Measurements from ENCODE around the gene TSPEAR. TPM values are rescaled to one million over a fixed set of nuclear protein-coding genes. Genes with fewer than 3 reads are reported as not detected.
"Not testable (repeated sequence)": the region's sequence is repeated elsewhere in the genome, so short reads cannot be mapped to it uniquely, and the experiment has no call there.

The TSPEAR gene
- total RNA-seq, 1 donor from 2014 or later: not detected

- no peak for DNase-seq
These were observed 29.4 kb downstream of the TSPEAR start, which contains the start of gene KRTAP12-1 for GRCh38 chr21:44681861-44682579. TSS of gene KRTAP12-1 (minus strand) at chr21:44682163. CDS start at chr21:44682123, 40 bp downstream.

GRCh38 chr21:44681152-44681551, 30.2 kb downstream of the TSPEAR start:
- no peak for DNase-seq

- DNase-seq: no peak
These were observed 33.5 kb downstream of the TSPEAR start for GRCh38 chr21:44677881-44678280.

- no peak for DNase-seq
These were observed 39.5 kb downstream of the TSPEAR start for GRCh38 chr21:44671911-44672310.

- DNase-seq: no peak
These were observed 40.5 kb downstream of the TSPEAR start for GRCh38 chr21:44670642-44671432.

- no peak for DNase-seq
These were observed 43.8 kb downstream of the TSPEAR start for GRCh38 chr21:44667612-44668011.

GRCh38 chr21:44666401-44667320, 44.7 kb downstream of the TSPEAR start, which contains the start of gene KRTAP12-2:
TSS of gene KRTAP12-2 (minus strand) at chr21:44666927. CDS start at chr21:44666886, 41 bp downstream.
- DNase-seq: no peak

GRCh38 chr21:44664691-44665090, 46.7 kb downstream of the TSPEAR start:
- DNase-seq: no peak

- DNase-seq: not testable (repeated sequence)
These were observed 49.8 kb downstream of the TSPEAR start for GRCh38 chr21:44661567-44661966.

GRCh38 chr21:44658913-44659595, 52.3 kb downstream of the TSPEAR start:
- no peak for DNase-seq

GRCh38 chr21:44658541-44658910, 52.8 kb downstream of the TSPEAR start:
- DNase-seq: no peak

GRCh38 chr21:44657635-44658540, 53.5 kb downstream of the TSPEAR start, which contains the start of gene KRTAP12-3:
TSS of gene KRTAP12-3 (plus strand) at chr21:44657932. CDS start at chr21:44657980, 48 bp downstream.
- no peak for DNase-seq

- DNase-seq: no peak
These were observed 54.5 kb downstream of the TSPEAR start for GRCh38 chr21:44656868-44657267.

- no peak for DNase-seq
These were observed 56.7 kb downstream of the TSPEAR start, which contains the start of gene KRTAP12-4 for GRCh38 chr21:44654576-44655175. TSS of gene KRTAP12-4 (minus strand) at chr21:44654659. CDS start at chr21:44654614, 45 bp downstream.

GRCh38 chr21:44653656-44654575, 57.5 kb downstream of the TSPEAR start:
- no peak for DNase-seq

- no peak for DNase-seq
These were observed 58.2 kb downstream of the TSPEAR start for GRCh38 chr21:44653123-44653522.

GRCh38 chr21:44650973-44651675, 60.2 kb downstream of the TSPEAR start:
- no peak for DNase-seq

Measured in occipital lobe (tissue), 2 donors.